ENCODE results near the gene AFAP1. TPM values are rescaled to one million over a fixed set of nuclear protein-coding genes. Genes with fewer than 3 reads are reported as not detected.

AFAP1 gene
- total and polyA plus RNA-seq, 2 donors from 2014 or later, result 2.6 to 26.3 TPM

- intact Hi-C loops (cut with DNase I), result no loop called here
- FAIRE-seq (no peak), DNase-seq (peak in 1 of 5 donors; percentile 19)
- Histone ChIP-seq H3K27me3 (ENCODE audit: control insufficient read depth, insufficient read depth, low read length) (no peaks in the 10 kb centered on the region), H3K4me3 (ENCODE audit: low read length in 3 of 3) (no peak overlapping the region), H3K9ac (ENCODE audit: low read length in 3 of 3) (no peak overlapping the region), H3K36me3 (ENCODE audit: control insufficient read depth in 2 of 3, insufficient read depth in 3 of 3, low read length in 3 of 3) (no peaks in the 10 kb centered on the region), H3K4me1 (ENCODE audit: control insufficient read depth in 2 of 3, insufficient read depth in 2 of 3, low read depth in 1 of 3, low read length in 3 of 3) (peaks cover 3 to 10% (median 4%) of the 10 kb centered on the region in 3 donors), H3K27ac (ENCODE audit: low read depth in 2 of 2, low read length in 2 of 2) (no peak overlapping the region), H3K9me3 (ENCODE audit: control insufficient read depth in 2 of 3, insufficient read depth in 1 of 3, low read length in 3 of 3) (no peaks in the 10 kb centered on the region)
- TF ChIP-seq CTCF (IDR thresholded peaks at IDR 0.05; ENCODE audit: borderline replicate concordance, extremely low read depth, insufficient read depth), result no peak
Measured at GRCh38 chr4:7933651-7934510, 5.8 kb downstream of the AFAP1 start.

- no peak for DNase-seq
- no peak for TF ChIP-seq CTCF (IDR thresholded peaks at IDR 0.05; ENCODE audit: borderline replicate concordance, extremely low read depth, insufficient read depth)
- no peak for FAIRE-seq
- Histone ChIP-seq H3K9me3 (ENCODE audit: control insufficient read depth in 2 of 3, insufficient read depth in 1 of 3, low read length in 3 of 3) (no peaks in the 10 kb centered on the region), H3K27ac (ENCODE audit: low read depth in 2 of 2, low read length in 2 of 2) (no peak overlapping the region), H3K4me1 (ENCODE audit: control insufficient read depth in 2 of 3, insufficient read depth in 2 of 3, low read depth in 1 of 3, low read length in 3 of 3) (peaks cover 0 to 3% (median 2%) of the 10 kb centered on the region in 3 donors), H3K4me3 (ENCODE audit: low read length in 3 of 3) (no peak overlapping the region), H3K36me3 (ENCODE audit: control insufficient read depth in 2 of 3, insufficient read depth in 3 of 3, low read length in 3 of 3) (no peaks in the 10 kb centered on the region), H3K27me3 (ENCODE audit: control insufficient read depth, insufficient read depth, low read length) (no peaks in the 10 kb centered on the region), H3K9ac (ENCODE audit: low read length in 3 of 3) (no peak overlapping the region)
- intact Hi-C loops (cut with DNase I), result no loop called here
Measured at GRCh38 chr4:7932287-7932686, 7.4 kb downstream of the AFAP1 start.

- Histone ChIP-seq H3K4me3 (ENCODE audit: low read length in 3 of 3) (no peak overlapping the region), H3K27ac (ENCODE audit: low read depth in 2 of 2, low read length in 2 of 2) (no peak overlapping the region), H3K4me1 (ENCODE audit: control insufficient read depth in 2 of 3, insufficient read depth in 2 of 3, low read depth in 1 of 3, low read length in 3 of 3) (peaks cover under 1 to 3% (median 2%) of the 10 kb centered on the region in 3 donors), H3K9me3 (ENCODE audit: control insufficient read depth in 2 of 3, insufficient read depth in 1 of 3, low read length in 3 of 3) (no peaks in the 10 kb centered on the region), H3K36me3 (ENCODE audit: control insufficient read depth in 2 of 3, insufficient read depth in 3 of 3, low read length in 3 of 3) (no peaks in the 10 kb centered on the region), H3K27me3 (ENCODE audit: control insufficient read depth, insufficient read depth, low read length) (no peaks in the 10 kb centered on the region), H3K9ac (ENCODE audit: low read length in 3 of 3) (no peak overlapping the region)
- DNase-seq (peak in 4 of 5 donors; percentile 43 to 82 (median 68)), FAIRE-seq (no peak)
- intact Hi-C loops (cut with DNase I), result no loop called here
- TF ChIP-seq CTCF (IDR thresholded peaks at IDR 0.05; ENCODE audit: borderline replicate concordance, extremely low read depth, insufficient read depth), result peak; percentile 33
Measured at GRCh38 chr4:7929118-7929951, 10.3 kb downstream of the AFAP1 start.

Measured in kidney (tissue), 14 donors.